K562 (cell line): ENCODE measurements around the gene XPO6. TPM values are rescaled to one million over a fixed set of nuclear protein-coding genes. Genes with fewer than 3 reads are reported as not detected.

Source experiments
- ATAC-seq: fragments of 200-7000 bp; cut with Tn5 transposase; 3 replicates; pipeline ENCODE4 v1.9.1; 2020; ENCODE audit warnings: moderate library complexity
- BruUV-seq: library from RNA; stranded (reverse); fragments of 400-500 nt; replicated peaks from 2 replicates; lab custom pipeline; 2021; lab: Mats Ljungman, UMichigan
- CTCF ChIA-PET: fragments of 300-600 bp; formaldehyde crosslinking; extraction: SDS; loops from one replicate; lab custom pipeline; 2021; ENCODE audit warnings: low intra/inter-chr PET ratio; lab: Yijun Ruan, JAX
- POLR2A ChIA-PET: fragments of 300-600, 350-650 bp; sonication (Branson Sonifier 250); formaldehyde crosslinking; extraction: SDS; loops from one replicate; lab custom pipeline; 2021; ENCODE audit warnings: antibody characterized with exemption, inconsistent platforms; lab: Yijun Ruan, JAX
- DNase-seq, 4 experiments: peaks; one replicate each; pipeline versions ENCODE4 v3.0.0 to v3.0.0-alpha.2; 2011 to 2018; ENCODE audit warnings: low spot score in 3 of 4, mixed read lengths in 3 of 4; ENCODE audit errors: extremely low read depth in 1 of 4
- FAIRE-seq: peaks from 2 replicates; lab custom pipeline; 2011; peaks lifted over from hg19 to GRCh38; lab: Jason Lieb, UNC
- H2AFZ ChIP-seq: 2 replicates; pipeline ENCODE4 v1.6.0; 2011; ENCODE audit warnings: low read depth, low read length, control low read depth, inconsistent platforms
- H3K27ac ChIP-seq: fragments of 200-600 bp; 3 replicates; pipeline ENCODE4 v1.8.0; 2011; ENCODE audit warnings: low read depth, mild to moderate bottlenecking, control low read depth, inconsistent platforms, low read length, moderate library complexity, mixed read lengths; ENCODE audit errors: extremely low read depth
- H3K27me3 ChIP-seq, 2 experiments: fragments of 300-600 bp in 1 of 2; 2 replicates in 1 of 2; 3 replicates in 1 of 2; pipeline versions ENCODE4 v1.6.0 to v1.8.0; 2011; ENCODE audit warnings: inconsistent platforms in 2 of 2, low read length in 2 of 2, mild to moderate bottlenecking in 1 of 2, mixed read lengths in 1 of 2, moderate library complexity in 1 of 2; ENCODE audit not compliant: control insufficient read depth in 2 of 2, insufficient read depth in 2 of 2
- H3K36me3 ChIP-seq: fragments of 300-600 bp; 3 replicates; pipeline ENCODE4 v1.8.0; 2011; ENCODE audit warnings: mild to moderate bottlenecking, low read length, inconsistent platforms; ENCODE audit not compliant: control insufficient read depth, insufficient read depth
- H3K4me1 ChIP-seq, 2 experiments: fragments of 200-600 bp in 1 of 2; replicated peaks in 1 of 2; 2 replicates in 1 of 2; 3 replicates in 1 of 2; pipeline versions ENCODE4 v1.5.1 to v1.8.0; 2011; ENCODE audit warnings: inconsistent platforms in 2 of 2, low read length in 2 of 2, mild to moderate bottlenecking in 1 of 2, mixed read lengths in 1 of 2, moderate library complexity in 1 of 2; ENCODE audit not compliant: control insufficient read depth in 2 of 2, insufficient read depth in 2 of 2
- H3K4me2 ChIP-seq: 2 replicates; pipeline ENCODE4 v1.6.1; 2011; ENCODE audit warnings: low read length, control low read depth, inconsistent platforms, mixed read lengths; ENCODE audit not compliant: insufficient read depth
- H3K4me3 ChIP-seq: fragments of 200-600 bp; sonication (generic), shearing (Covaris generic); 2 replicates; pipeline ENCODE4 v1.5.1; 2016; ENCODE audit warnings: control low read depth, inconsistent platforms
- H3K79me2 ChIP-seq: fragments of 200-600 bp; 3 replicates; pipeline ENCODE4 v1.8.0; 2011; ENCODE audit warnings: low read length, inconsistent platforms; ENCODE audit not compliant: control insufficient read depth, insufficient read depth
- H3K9ac ChIP-seq, 2 experiments: 2 replicates each; pipeline versions ENCODE4 v1.6.0 to v1.6.1; 2011; ENCODE audit warnings: low read depth in 2 of 2, low read length in 2 of 2, control low read depth in 1 of 2, inconsistent platforms in 1 of 2, mild to moderate bottlenecking in 1 of 2, mixed read lengths in 1 of 2; ENCODE audit not compliant: insufficient read depth in 1 of 2
- H3K9me1 ChIP-seq: one replicate; pipeline ENCODE4 v1.6.0; 2011; ENCODE audit warnings: inconsistent platforms, mild to moderate bottlenecking, low read length, moderate library complexity; ENCODE audit not compliant: control insufficient read depth, insufficient read depth
- H3K9me3 ChIP-seq: replicated peaks from 2 replicates; pipeline ENCODE4 v1.5.1; 2011; ENCODE audit warnings: low read depth, low read length, inconsistent platforms; ENCODE audit not compliant: control insufficient read depth, insufficient read depth
- H4K20me1 ChIP-seq: replicated peaks from 2 replicates; pipeline ENCODE4 v1.6.1; 2011; ENCODE audit warnings: low read length, inconsistent platforms, mixed read lengths; ENCODE audit not compliant: control insufficient read depth, insufficient read depth
- PTRF ChIP-seq: fragments of 450-650 bp; IDR thresholded peaks from 2 replicates; pipeline ENCODE4 v1.6.1; 2016; ENCODE audit warnings: mild to moderate bottlenecking, missing genetic modification characterization, missing compliant biosample characterization
- RAD51 ChIP-seq: fragments of 450-650 bp; IDR thresholded peaks from 2 replicates; pipeline ENCODE4 v1.7.1; 2016; ENCODE audit warnings: low read depth, mild to moderate bottlenecking, borderline replicate concordance
- WGBS: fragments of 100-300 bp; shearing (Covaris generic); methylation state at CpG from one replicate; pipeline ENCODE4 v1.1.6; 2016; ENCODE audit warnings: low coverage, mixed read lengths; ENCODE audit not compliant: insufficient coverage; ENCODE audit errors: missing lambda C conversion rate; 5-methylcytosine and 5-hydroxymethylcytosine counted together
- in situ Hi-C: fragments of 300-500 bp; cut with MboI; formaldehyde crosslinking; loops from 4 replicates; pipeline ENCODE4 v1.15.0; 2018; ENCODE audit warnings: inconsistent platforms, mixed read lengths
- intact Hi-C: fragments of 100-400 bp; cut with micrococcal nuclease; formaldehyde crosslinking; loops from 2 replicates; pipeline ENCODE4 v1.14.2; 2022
- polyA plus RNA-seq, 8 experiments: library from polyadenylated mRNA; depleted of rRNA in 4 of 8; stranded (reverse) in 5 of 8; unstranded in 3 of 8; fragments of >200 nt; fragmentation: Nextera tagmentation in 2 of 8; fragmentation: Illumina TruSeq in 1 of 8; extraction: Ambion mirVana in 2 of 8; extraction: Trizol in 1 of 8; gene quantifications; 2 replicates each; pipeline versions ENCODE4 v1.2.1 to v1.2.3, GENCODE V29; 2011 to 2014; ENCODE audit warnings: inconsistent platforms in 1 of 8, missing spikeins in 1 of 8
- total RNA-seq, 7 experiments: library from RNA; depleted of rRNA in 6 of 7; stranded (reverse); fragments of >200 nt in 6 of 7; fragmentation: Illumina TruSeq in 2 of 7; extraction: Trizol in 2 of 7; gene quantifications; 2 replicates each; pipeline versions ENCODE4 v1.2.1 to v1.2.3, GENCODE V29; 2011 to 2021; ENCODE audit warnings: low replicate concordance in 1 of 7
- TF ChIP-seq, protein P1 (sequence below): sonication (generic); formaldehyde crosslinking; IDR thresholded peaks from 2 replicates; pipeline ENCODE4 v1.8.0; 2022; ENCODE audit warnings: missing genetic modification reagents, mild to moderate bottlenecking, borderline replicate concordance

Gene XPO6
- total and polyA plus RNA-seq, 9 of the 15 experiments (the other 6 are each of a cell fraction or from before 2014, with no cell fraction given): 11.2 to 196 (median 119) TPM

DNA sequence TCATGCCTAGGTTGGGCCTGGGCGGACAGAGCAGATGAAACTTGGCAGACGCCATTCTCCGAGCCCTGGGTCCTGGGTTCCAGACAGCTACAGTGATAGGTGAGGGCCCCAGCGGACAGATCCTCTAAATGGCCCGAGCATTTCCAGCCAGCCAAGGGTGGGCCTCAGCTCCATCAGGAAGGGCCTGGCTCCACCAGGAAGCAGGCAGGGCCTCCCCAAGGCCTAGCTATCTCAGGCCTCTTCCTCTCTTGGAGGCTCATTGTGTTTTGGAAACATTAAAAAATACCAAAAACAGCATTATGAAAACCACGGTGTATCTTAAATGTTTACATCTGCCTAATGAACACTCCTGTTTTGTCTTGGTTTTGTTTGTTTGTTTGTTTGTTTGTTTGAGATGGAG lies 42.4 kb upstream of the XPO6 start:
- no peak overlapping the region for H3K4me3 ChIP-seq
- H3K9me1 ChIP-seq: no peaks in the 10 kb centered on the region
- H3K9ac ChIP-seq: no peak overlapping the region
- 20% methylated on average over 6 of the region's 6 CpGs for WGBS
- in situ Hi-C loops: no loop called here
- 0 out of 2 replicates have a peak, but pooled peaks cover 1% of the 10 kb centered on the region for H3K9me3 ChIP-seq
- H3K27ac ChIP-seq: no peak overlapping the region
- FAIRE-seq (no peak), DNase-seq (no peak), ATAC-seq (no peak)
- BruUV-seq: no TSS peak
- intact Hi-C loops: no loop called here
- H2AFZ ChIP-seq: no peak overlapping the region
- H3K36me3 ChIP-seq: no peaks in the 10 kb centered on the region
- CTCF ChIA-PET: no interaction called here
- no peaks in the 10 kb centered on the region for H3K79me2 ChIP-seq
- no peak for TF ChIP-seq PTRF (tag)
- TF ChIP-seq, protein P1, sequence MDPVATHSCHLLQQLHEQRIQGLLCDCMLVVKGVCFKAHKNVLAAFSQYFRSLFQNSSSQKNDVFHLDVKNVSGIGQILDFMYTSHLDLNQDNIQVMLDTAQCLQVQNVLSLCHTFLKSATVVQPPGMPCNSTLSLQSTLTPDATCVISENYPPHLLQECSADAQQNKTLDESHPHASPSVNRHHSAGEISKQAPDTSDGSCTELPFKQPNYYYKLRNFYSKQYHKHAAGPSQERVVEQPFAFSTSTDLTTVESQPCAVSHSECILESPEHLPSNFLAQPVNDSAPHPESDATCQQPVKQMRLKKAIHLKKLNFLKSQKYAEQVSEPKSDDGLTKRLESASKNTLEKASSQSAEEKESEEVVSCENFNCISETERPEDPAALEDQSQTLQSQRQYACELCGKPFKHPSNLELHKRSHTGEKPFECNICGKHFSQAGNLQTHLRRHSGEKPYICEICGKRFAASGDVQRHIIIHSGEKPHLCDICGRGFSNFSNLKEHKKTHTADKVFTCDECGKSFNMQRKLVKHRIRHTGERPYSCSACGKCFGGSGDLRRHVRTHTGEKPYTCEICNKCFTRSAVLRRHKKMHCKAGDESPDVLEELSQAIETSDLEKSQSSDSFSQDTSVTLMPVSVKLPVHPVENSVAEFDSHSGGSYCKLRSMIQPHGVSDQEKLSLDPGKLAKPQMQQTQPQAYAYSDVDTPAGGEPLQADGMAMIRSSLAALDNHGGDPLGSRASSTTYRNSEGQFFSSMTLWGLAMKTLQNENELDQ (CRISPR knock-in tag): no peak
- TF ChIP-seq RAD51: no peak
- no peak overlapping the region for H3K4me2 ChIP-seq
- 0 out of 2 replicates have a peak, but pooled peaks cover 5% of the 10 kb centered on the region for H4K20me1 ChIP-seq
- POLR2A ChIA-PET: interaction anchor here (0.7 to 0.8 kb wide), 3 partner anchors 16 to 27 kb away, joined by 3 read pairs; no protein-coding TSS in a partner anchor
- peaks cover 16 to 22% of the 10 kb centered on the region in 2 experiments; a peak in 4 of 5 replicates for H3K27me3 ChIP-seq
- peaks cover 0 to 10% of the 10 kb centered on the region in 2 experiments; a peak in 2 of 5 replicates for H3K4me1 ChIP-seq
